Measurements from ENCODE around the gene MRPS34. TPM values are rescaled to one million over a fixed set of nuclear protein-coding genes. Genes with fewer than 3 reads are reported as not detected.

The MRPS34 gene
- total and polyA plus RNA-seq, 10 of the 15 experiments (the other 5 are each of a cell fraction or from before 2014, with no cell fraction given) = 3.6 to 285 (median 147) TPM

- in situ Hi-C loops (cut with MboI) = no loop called here
- SMC1A ChIA-PET (ENCODE audit: uncharacterized antibody, unreplicated experiment) = no interaction called here
- Histone ChIP-seq H3K27me3 (replicated peaks in 1 of 2; ENCODE audit: control insufficient read depth in 2 of 2, insufficient read depth in 2 of 2, low read length in 1 of 2) (no peaks in the 10 kb centered on the region), H4K20me1 (ENCODE audit: control insufficient read depth, insufficient read depth) (no peaks in the 10 kb centered on the region), H3K4me2 (ENCODE audit: control insufficient read depth, insufficient read depth) (no peak overlapping the region), H3K4me1 (ENCODE audit: control insufficient read depth, insufficient read depth, low read length) (no peaks in the 10 kb centered on the region), H3K9me3 (replicated peaks; ENCODE audit: control insufficient read depth, insufficient read depth, low read length) (no peaks in the 10 kb centered on the region), H3K4me3 (no peak overlapping the region), H3K27ac (ENCODE audit: control insufficient read depth, insufficient read depth) (no peak overlapping the region), H3K9ac (ENCODE audit: control insufficient read depth, insufficient read depth, low read length) (no peak overlapping the region), H3K36me3 (ENCODE audit: control insufficient read depth in 2 of 2, insufficient read depth in 2 of 2, low read length in 1 of 2) (peaks cover 5 to 12% of the 10 kb centered on the region in 2 experiments; a peak in 3 of 4 replicates), H2AFZ (ENCODE audit: control insufficient read depth, low read depth, low read length) (no peak overlapping the region), H3K79me2 (ENCODE audit: control insufficient read depth, insufficient read depth, low read length) (peaks cover 15% of the 10 kb centered on the region)
- no peak for DNase-seq (ENCODE audit: low read depth, low spot score)
- RAD21 ChIA-PET (ENCODE audit: unreplicated experiment) = no interaction called here
- WGBS (ENCODE audit: insufficient coverage, insufficient replicate concordance, low lambda C conversion rate, missing lambda C conversion rate) = 98% methylated on average over 35 of the region's 38 CpGs
- CTCF ChIA-PET = no interaction called here
- no peak for FAIRE-seq
- BruUV-seq (replicated peaks) = no TSS peak
- ATAC-seq = no peak
- POLR2A ChIA-PET = no interaction called here
- intact Hi-C loops (cut with micrococcal nuclease; ENCODE audit: unreplicated experiment) = no loop called here
- TF ChIP-seq, protein P1, sequence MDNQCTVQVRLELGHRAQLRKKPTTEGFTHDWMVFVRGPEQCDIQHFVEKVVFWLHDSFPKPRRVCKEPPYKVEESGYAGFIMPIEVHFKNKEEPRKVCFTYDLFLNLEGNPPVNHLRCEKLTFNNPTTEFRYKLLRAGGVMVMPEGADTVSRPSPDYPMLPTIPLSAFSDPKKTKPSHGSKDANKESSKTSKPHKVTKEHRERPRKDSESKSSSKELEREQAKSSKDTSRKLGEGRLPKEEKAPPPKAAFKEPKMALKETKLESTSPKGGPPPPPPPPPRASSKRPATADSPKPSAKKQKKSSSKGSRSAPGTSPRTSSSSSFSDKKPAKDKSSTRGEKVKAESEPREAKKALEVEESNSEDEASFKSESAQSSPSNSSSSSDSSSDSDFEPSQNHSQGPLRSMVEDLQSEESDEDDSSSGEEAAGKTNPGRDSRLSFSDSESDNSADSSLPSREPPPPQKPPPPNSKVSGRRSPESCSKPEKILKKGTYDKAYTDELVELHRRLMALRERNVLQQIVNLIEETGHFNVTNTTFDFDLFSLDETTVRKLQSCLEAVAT (IDR thresholded peaks at IDR 0.05) = no peak
- TF ChIP-seq EZH2 (IDR thresholded peaks at IDR 0.05; ENCODE audit: borderline replicate concordance, control insufficient read depth, low read depth, low read length) = no peak
- no peak for TF ChIP-seq MEF2B (IDR thresholded peaks at IDR 0.05; ENCODE audit: partially characterized antibody, poor library complexity, severe bottlenecking)
- TF ChIP-seq PKNOX1 (IDR thresholded peaks at IDR 0.05) = no peak
- TF ChIP-seq, protein P2, sequence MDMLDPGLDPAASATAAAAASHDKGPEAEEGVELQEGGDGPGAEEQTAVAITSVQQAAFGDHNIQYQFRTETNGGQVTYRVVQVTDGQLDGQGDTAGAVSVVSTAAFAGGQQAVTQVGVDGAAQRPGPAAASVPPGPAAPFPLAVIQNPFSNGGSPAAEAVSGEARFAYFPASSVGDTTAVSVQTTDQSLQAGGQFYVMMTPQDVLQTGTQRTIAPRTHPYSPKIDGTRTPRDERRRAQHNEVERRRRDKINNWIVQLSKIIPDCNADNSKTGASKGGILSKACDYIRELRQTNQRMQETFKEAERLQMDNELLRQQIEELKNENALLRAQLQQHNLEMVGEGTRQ (IDR thresholded peaks at IDR 0.05; ENCODE audit: borderline replicate concordance, low read depth, low read length) = no peak
- TF ChIP-seq, protein P3, sequence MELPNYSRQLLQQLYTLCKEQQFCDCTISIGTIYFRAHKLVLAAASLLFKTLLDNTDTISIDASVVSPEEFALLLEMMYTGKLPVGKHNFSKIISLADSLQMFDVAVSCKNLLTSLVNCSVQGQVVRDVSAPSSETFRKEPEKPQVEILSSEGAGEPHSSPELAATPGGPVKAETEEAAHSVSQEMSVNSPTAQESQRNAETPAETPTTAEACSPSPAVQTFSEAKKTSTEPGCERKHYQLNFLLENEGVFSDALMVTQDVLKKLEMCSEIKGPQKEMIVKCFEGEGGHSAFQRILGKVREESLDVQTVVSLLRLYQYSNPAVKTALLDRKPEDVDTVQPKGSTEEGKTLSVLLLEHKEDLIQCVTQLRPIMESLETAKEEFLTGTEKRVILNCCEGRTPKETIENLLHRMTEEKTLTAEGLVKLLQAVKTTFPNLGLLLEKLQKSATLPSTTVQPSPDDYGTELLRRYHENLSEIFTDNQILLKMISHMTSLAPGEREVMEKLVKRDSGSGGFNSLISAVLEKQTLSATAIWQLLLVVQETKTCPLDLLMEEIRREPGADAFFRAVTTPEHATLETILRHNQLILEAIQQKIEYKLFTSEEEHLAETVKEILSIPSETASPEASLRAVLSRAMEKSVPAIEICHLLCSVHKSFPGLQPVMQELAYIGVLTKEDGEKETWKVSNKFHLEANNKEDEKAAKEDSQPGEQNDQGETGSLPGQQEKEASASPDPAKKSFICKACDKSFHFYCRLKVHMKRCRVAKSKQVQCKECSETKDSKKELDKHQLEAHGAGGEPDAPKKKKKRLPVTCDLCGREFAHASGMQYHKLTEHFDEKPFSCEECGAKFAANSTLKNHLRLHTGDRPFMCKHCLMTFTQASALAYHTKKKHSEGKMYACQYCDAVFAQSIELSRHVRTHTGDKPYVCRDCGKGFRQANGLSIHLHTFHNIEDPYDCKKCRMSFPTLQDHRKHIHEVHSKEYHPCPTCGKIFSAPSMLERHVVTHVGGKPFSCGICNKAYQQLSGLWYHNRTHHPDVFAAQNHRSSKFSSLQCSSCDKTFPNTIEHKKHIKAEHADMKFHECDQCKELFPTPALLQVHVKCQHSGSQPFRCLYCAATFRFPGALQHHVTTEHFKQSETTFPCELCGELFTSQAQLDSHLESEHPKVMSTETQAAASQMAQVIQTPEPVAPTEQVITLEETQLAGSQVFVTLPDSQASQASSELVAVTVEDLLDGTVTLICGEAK (IDR thresholded peaks at IDR 0.05; ENCODE audit: borderline replicate concordance) = no peak
- no peak for TF ChIP-seq ZNF384 (IDR thresholded peaks at IDR 0.05; ENCODE audit: borderline replicate concordance, low read depth, low read length)
- no peak for TF ChIP-seq SIX5 (IDR thresholded peaks at IDR 0.05; ENCODE audit: low read depth, low read length, severe bottlenecking)
- no peak for TF ChIP-seq SIN3A (IDR thresholded peaks at IDR 0.05; ENCODE audit: low read depth, low read length)
- TF ChIP-seq RCOR1 (conservative IDR thresholded peaks at IDR 0.05; ENCODE audit: low read depth, low read length) = no peak
- no peak for TF ChIP-seq E4F1 (IDR thresholded peaks at IDR 0.05; ENCODE audit: borderline replicate concordance, partially characterized antibody)
Observed at GRCh38 chr16:1788095-1788707, 15.3 kb upstream of the MRPS34 start.

Measured in GM12878 (cell line).